GM21381 (cell line): ENCODE data around the gene CCL16.

ENCODE experiments used
- ATAC-seq: cut with Tn5 transposase; IDR thresholded peaks from one replicate; pipeline ENCODE4 v1.9.1; 2021; ENCODE audit warnings: mild to moderate bottlenecking, moderate library complexity; ENCODE audit not compliant: unreplicated experiment

Gene CCL16

GRCh38 chr17:35988164-35988563 lies 6.9 kb upstream of the CCL16 start:
- ATAC-seq, result no peak

GRCh38 chr17:35986643-35987042 lies 5.3 kb upstream of the CCL16 start, which contains the start of gene CCL14:
CCL14 (minus strand) TSS chr17:35986729; CDS start chr17:35986649, 80 bp downstream.
- no peak for ATAC-seq

GRCh38 chr17:35984140-35984539 lies 2.8 kb upstream of the CCL16 start:
- ATAC-seq, result no peak

- ATAC-seq, result no peak
These were observed 1.3 kb upstream of the CCL16 start for GRCh38 chr17:35982409-35983191.

- ATAC-seq, result no peak
These were observed 622 bp upstream of the CCL16 start for GRCh38 chr17:35981908-35982330.

GRCh38 chr17:35978346-35978745 lies 3.0 kb downstream of the CCL16 start:
- no peak for ATAC-seq

GRCh38 chr17:35977509-35977908 lies 3.8 kb downstream of the CCL16 start:
- ATAC-seq, result no peak

- no peak for ATAC-seq
These were observed 7.7 kb downstream of the CCL16 start for GRCh38 chr17:35973333-35974260.

GRCh38 chr17:35972945-35973332 lies 8.4 kb downstream of the CCL16 start:
- no peak for ATAC-seq

- no peak for ATAC-seq
These were observed 8.8 kb downstream of the CCL16 start for GRCh38 chr17:35972535-35972934.

- ATAC-seq, result no peak
These were observed 9.2 kb downstream of the CCL16 start for GRCh38 chr17:35972066-35972465.

GRCh38 chr17:35969558-35970380 lies 11.5 kb downstream of the CCL16 start:
- ATAC-seq, result no peak

GRCh38 chr17:35968520-35969054 lies 12.7 kb downstream of the CCL16 start:
- no peak for ATAC-seq

- ATAC-seq, result no peak
These were observed 16.0 kb downstream of the CCL16 start for GRCh38 chr17:35965272-35965671.

- no peak for ATAC-seq
These were observed 17.6 kb downstream of the CCL16 start for GRCh38 chr17:35963663-35964062.

- no peak for ATAC-seq
These were observed 27.6 kb downstream of the CCL16 start for GRCh38 chr17:35953720-35954119.

- no peak for ATAC-seq
These were observed 31.9 kb downstream of the CCL16 start for GRCh38 chr17:35949401-35949800.

GRCh38 chr17:35948092-35948491 lies 33.2 kb downstream of the CCL16 start:
- ATAC-seq, result no peak

- ATAC-seq, result no peak
These were observed 34.1 kb downstream of the CCL16 start for GRCh38 chr17:35947156-35947585.

GRCh38 chr17:35944151-35944550 lies 37.1 kb downstream of the CCL16 start:
- no peak for ATAC-seq

GRCh38 chr17:35943537-35943936 lies 37.8 kb downstream of the CCL16 start, which contains the start of gene LYZL6:
LYZL6 (minus strand) TSS chr17:35943713; CDS start chr17:35939356, 4,357 bp downstream.
- ATAC-seq, result no peak
